GM21786 (cell line): ENCODE results near the gene ANHX.

Experiments used
- ATAC-seq: cut with Tn5 transposase; IDR thresholded peaks from one replicate; pipeline ENCODE4 v1.9.1; 2021; ENCODE audit not compliant: unreplicated experiment

ANHX gene

GRCh38 chr12:133203344-133204263, 32.1 kb downstream of the ANHX start:
- no peak for ATAC-seq

DNA sequence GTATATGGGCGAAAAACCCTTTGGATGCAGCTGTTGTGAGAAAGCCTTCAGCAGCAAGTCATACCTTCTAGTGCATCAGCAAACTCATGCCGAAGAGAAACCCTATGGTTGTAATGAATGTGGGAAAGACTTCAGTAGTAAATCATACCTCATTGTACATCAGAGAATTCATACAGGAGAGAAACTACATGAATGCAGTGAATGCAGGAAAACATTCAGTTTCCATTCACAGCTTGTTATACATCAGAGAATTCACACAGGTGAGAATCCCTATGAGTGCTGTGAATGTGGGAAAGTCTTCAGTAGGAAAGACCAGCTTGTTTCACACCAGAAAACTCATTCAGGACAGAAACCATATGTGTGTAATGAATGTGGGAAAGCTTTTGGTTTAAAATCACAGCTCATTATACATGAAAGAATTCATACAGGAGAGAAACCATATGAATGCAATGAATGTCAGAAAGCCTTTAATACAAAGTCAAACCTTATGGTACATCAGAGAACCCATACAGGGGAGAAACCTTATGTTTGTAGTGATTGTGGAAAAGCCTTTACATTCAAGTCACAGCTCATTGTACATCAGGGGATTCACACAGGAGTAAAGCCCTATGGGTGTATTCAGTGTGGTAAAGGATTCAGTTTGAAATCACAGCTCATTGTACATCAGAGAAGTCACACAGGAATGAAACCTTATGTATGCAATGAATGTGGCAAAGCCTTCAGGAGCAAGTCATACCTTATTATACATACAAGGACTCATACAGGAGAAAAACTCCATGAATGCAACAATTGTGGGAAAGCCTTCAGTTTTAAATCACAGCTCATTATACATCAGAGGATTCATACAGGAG, 33.0 kb downstream of the ANHX start:
- ATAC-seq, result no peak

DNA sequence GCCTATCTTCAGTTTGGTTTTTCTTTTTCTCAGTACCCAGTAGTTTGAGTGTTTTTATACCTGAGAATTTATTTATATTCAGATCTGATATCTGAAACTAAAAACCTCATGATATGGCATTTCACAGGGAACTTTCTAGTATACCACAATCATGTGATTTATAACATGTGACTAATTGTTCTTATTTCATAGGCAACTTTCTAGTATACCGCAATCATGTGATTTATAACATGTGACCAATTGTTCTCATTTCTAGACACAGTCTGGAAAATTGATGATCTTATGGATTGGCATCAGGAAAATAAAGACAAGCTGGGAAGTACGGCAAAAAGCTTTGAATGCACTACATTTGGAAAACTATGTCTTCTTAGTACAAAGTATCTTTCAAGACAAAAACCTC, 33.8 kb downstream of the ANHX start:
- ATAC-seq, result no peak

DNA sequence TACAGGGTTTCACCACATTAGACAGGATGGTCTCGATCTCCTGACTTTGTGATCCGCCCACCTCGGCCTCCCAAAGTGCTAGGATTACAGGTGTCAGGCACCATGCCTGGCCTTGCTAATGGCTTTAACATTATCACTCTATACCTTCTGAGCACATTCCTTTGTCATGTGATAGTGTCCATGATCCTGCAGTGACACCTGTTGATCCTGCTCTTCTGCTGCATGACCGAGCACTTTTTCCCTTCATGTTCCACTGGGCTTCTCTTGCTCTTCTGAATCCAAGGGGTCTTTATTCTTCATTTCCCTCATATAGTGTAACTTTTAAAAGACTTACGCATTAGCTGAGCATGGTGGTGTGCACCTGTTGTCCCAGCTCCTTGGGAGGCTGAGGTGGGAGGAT, 42.8 kb downstream of the ANHX start:
- no peak for ATAC-seq

GRCh38 chr12:133190176-133190575, 45.5 kb downstream of the ANHX start:
- ATAC-seq, result no peak

DNA sequence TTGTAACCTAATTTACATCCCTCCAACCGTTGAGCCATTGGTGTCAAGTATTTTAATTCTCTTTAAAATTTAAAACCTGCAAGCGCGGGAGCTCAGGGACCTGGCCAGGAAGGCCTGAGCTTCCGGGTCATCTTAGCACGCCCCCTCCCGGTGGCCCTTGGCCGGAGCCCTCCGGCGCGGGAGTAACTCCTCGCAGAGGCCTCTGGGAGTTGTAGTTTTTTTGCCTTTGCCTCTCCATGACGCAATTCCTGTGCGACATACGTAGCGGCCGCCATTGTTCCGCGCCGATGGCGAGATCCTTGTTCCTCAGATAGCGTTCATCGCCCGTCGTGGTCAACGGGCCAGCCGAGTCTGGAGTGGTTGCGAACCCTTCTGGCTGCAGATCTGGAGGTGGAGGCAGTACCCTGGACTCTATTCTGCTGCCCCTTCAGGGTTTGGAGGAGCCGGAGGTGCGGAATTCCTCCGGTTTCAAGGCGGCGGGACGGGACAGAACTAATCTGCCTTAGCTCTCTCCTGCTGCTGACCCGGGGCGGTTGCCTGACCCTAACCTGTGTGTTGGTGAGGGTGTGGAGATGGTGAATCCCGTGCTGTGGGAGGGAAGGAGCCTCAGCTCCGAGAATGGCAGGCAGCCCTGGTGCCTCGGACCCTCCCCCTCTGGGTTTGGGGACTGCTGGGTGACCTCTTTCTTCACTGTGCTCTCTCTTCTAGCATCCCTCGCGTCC, 54.3 kb downstream of the ANHX start, which contains the start of gene ZNF268:
ZNF268 (plus strand) TSS at position 258 of the 722 bp plus-strand sequence. CDS start 503 bp downstream, outside the sequence.
- peak; percentile 95 for ATAC-seq

DNA sequence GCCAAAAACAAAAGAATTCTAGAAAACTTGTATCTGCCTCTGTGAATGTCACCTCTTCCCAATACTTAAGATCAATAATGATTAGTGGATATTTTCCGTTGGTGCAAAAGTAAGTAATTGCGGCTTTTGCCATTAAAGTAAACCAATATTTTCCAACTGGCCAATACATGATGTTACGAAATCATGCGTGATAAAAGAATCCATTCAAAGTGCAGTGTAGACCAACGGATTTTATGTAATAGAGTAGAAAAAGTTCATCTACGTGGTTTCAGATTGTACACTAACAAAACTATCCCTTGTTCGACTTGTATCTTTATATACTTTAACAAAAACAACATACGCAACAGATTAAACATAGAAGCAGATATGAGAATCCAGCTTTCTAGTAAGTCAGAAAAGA, 55.0 kb downstream of the ANHX start:
- ATAC-seq, result no peak

GRCh38 chr12:133174901-133175300, 60.8 kb downstream of the ANHX start:
- ATAC-seq, result no peak

- no peak for ATAC-seq
Observed at GRCh38 chr12:133172491-133172890, 63.2 kb downstream of the ANHX start.
